Epithelial cell of proximal tubule (primary cell): Measurements from ENCODE around the gene GAB2. TPM values are rescaled to one million over a fixed set of nuclear protein-coding genes. Genes with fewer than 3 reads are reported as not detected.

Experiments used
- DNase-seq: peaks from one replicate; pipeline ENCODE4 v3.0.0-alpha.2; 2011; ENCODE audit warnings: low read depth
- H3K4me3 ChIP-seq: 2 replicates; pipeline ENCODE4 v1.5.1; 2011; ENCODE audit warnings: low read depth, mild to moderate bottlenecking, low read length
- CTCF ChIP-seq: conservative IDR thresholded peaks from 2 replicates; pipeline ENCODE4 v1.5.1; 2012; ENCODE audit warnings: low read depth, mild to moderate bottlenecking, low read length
- total RNA-seq: library from RNA; depleted of rRNA; stranded (reverse); fragments of >200 nt; gene quantifications from 2 replicates; pipeline ENCODE4 v1.2.3, GENCODE V29; 2015

GAB2 gene
- total RNA-seq, 1 donor from 2014 or later: 15.0 TPM

GRCh38 chr11:78338702-78339101 lies 78.9 kb downstream of the GAB2 start:
- no peak for TF ChIP-seq CTCF
- no peak overlapping the region for H3K4me3 ChIP-seq

GRCh38 chr11:78338138-78338537 lies 79.5 kb downstream of the GAB2 start:
- no peak for DNase-seq
- H3K4me3 ChIP-seq: no peak overlapping the region
- TF ChIP-seq CTCF: no peak

More at GRCh38 chr11:78338702-78339101, 78.9 kb downstream of the GAB2 start:
- DNase-seq: no peak

DNA sequence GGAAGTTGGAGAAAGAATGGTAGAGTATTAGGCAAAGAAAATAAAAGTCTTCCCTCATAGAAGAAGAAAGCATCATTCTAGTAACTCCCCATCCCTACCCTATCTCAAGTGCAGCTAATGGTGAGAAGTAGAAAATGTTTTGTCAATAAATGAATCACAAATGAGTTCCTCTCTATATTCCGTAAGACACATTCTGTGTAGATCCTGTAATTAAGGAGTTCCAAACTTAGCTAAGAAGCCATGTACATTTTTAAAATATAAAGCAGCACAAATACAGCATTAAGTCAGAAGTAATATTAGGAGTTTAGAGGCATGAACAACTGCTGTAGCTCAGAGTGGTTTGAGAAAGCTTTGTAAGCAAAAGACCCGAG lies 80.1 kb downstream of the GAB2 start:
- no peak overlapping the region for H3K4me3 ChIP-seq
- DNase-seq: no peak
- no peak for TF ChIP-seq CTCF

- no peak overlapping the region for H3K4me3 ChIP-seq
- TF ChIP-seq CTCF: no peak
- DNase-seq: peak; percentile 26
Measured at GRCh38 chr11:78336877-78337553, 80.6 kb downstream of the GAB2 start.

DNA sequence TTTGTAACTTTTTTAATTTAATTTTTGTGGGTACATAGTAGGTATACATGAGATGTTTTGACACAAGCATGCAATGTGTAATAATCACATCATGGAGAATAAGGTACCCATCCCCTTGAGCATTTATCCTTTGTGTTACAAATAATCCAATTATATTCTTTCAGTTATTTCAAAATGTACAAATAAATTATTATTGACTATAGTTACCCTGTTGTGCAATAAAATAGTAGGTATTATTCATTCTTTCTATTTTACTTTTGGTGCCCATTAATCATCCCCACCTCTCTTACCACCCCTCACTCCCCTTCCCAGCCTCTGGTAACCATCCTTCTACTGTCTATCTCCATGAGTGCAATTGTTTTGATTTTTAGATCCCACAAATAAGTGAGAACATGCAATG lies 83.5 kb downstream of the GAB2 start:
- H3K4me3 ChIP-seq: no peak overlapping the region
- DNase-seq: no peak
- TF ChIP-seq CTCF: no peak

DNA sequence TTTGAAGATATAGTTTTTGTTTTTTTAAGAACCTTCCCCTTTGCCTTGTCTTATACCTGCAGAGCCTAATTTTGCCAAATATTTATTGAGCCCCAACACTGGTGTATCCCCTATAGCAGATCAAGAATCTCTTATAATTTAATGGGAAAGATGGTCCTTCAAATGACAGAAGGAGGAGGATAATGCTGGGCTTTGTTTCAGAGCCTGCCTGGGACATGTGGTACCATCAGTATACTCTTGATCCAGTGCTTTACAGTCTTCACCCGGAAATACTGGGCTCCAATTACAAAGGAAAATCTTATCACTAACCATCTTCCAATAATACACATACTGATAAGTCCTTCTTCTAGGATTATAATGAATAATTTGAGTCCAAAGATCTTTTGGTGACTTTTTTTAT lies 84.7 kb downstream of the GAB2 start:
- no peak for DNase-seq
- H3K4me3 ChIP-seq: no peak overlapping the region
- TF ChIP-seq CTCF: no peak

- TF ChIP-seq CTCF: no peak
- H3K4me3 ChIP-seq: no peak overlapping the region
- no peak for DNase-seq
Measured at GRCh38 chr11:78332174-78332866, 85.3 kb downstream of the GAB2 start.
